GM21367 (cell line): Measurements from ENCODE around the gene HS3ST5.

Experiments used
- ATAC-seq: cut with Tn5 transposase; IDR thresholded peaks from one replicate; pipeline ENCODE4 v1.9.1; 2021; ENCODE audit not compliant: unreplicated experiment

HS3ST5 gene

GRCh38 chr6:114008331-114008730 is 334.5 kb downstream of the HS3ST5 start:
- ATAC-seq: no peak

GRCh38 chr6:114007516-114007915 is 335.3 kb downstream of the HS3ST5 start:
- no peak for ATAC-seq
